ENCODE data around the gene PMPCA.
"Not testable (repeated sequence)": the region's sequence is repeated elsewhere in the genome, so short reads cannot be mapped to it uniquely, and the experiment has no call there.

Gene PMPCA

GRCh38 chr9:136393531-136393930 is 16.9 kb upstream of the PMPCA start:
- no peak for DNase-seq (ENCODE audit: low read depth in 3 of 3, low spot score in 1 of 3)

- no peak for DNase-seq (ENCODE audit: low read depth in 3 of 3, low spot score in 1 of 3)
Observed at GRCh38 chr9:136394312-136395019, 16.0 kb upstream of the PMPCA start.

GRCh38 chr9:136395020-136395340 is 15.5 kb upstream of the PMPCA start:
- DNase-seq (ENCODE audit: low read depth in 3 of 3, low spot score in 1 of 3): no peak

GRCh38 chr9:136395345-136396218 is 14.9 kb upstream of the PMPCA start:
- no peak for DNase-seq (ENCODE audit: low read depth in 3 of 3, low spot score in 1 of 3)

- no peak for DNase-seq (ENCODE audit: low read depth in 3 of 3, low spot score in 1 of 3)
Observed at GRCh38 chr9:136396219-136396515, 14.3 kb upstream of the PMPCA start.

GRCh38 chr9:136397643-136398042 is 12.8 kb upstream of the PMPCA start:
- DNase-seq (ENCODE audit: low read depth in 3 of 3, low spot score in 1 of 3): no peak

- no peak for DNase-seq (ENCODE audit: low read depth in 3 of 3, low spot score in 1 of 3)
Observed at GRCh38 chr9:136398286-136398685, 12.2 kb upstream of the PMPCA start.

GRCh38 chr9:136399176-136400037 is 11.1 kb upstream of the PMPCA start:
- DNase-seq (ENCODE audit: low read depth in 3 of 3, low spot score in 1 of 3): no peak

- peak; percentile 59 to 84 (median 72) for DNase-seq (ENCODE audit: low read depth in 3 of 3, low spot score in 1 of 3)
Observed at GRCh38 chr9:136400038-136400834, 10.2 kb upstream of the PMPCA start, which contains the start of gene SNAPC4. Gene SNAPC4 (minus strand): TSS chr9:136400170. CDS start chr9:136398428, 1,742 bp downstream.

- DNase-seq (ENCODE audit: low read depth in 3 of 3, low spot score in 1 of 3): no peak
Observed at GRCh38 chr9:136401173-136401922, 9.1 kb upstream of the PMPCA start.

- DNase-seq (ENCODE audit: low read depth in 3 of 3, low spot score in 1 of 3): no peak
Observed at GRCh38 chr9:136402067-136402466, 8.4 kb upstream of the PMPCA start.

- peak; percentile 35 to 60 (median 41) for DNase-seq (ENCODE audit: low read depth in 3 of 3, low spot score in 1 of 3)
Observed at GRCh38 chr9:136403538-136403914, 6.9 kb upstream of the PMPCA start.

GRCh38 chr9:136403915-136404800 is 6.3 kb upstream of the PMPCA start:
- DNase-seq (ENCODE audit: low read depth in 3 of 3, low spot score in 1 of 3): no peak

GRCh38 chr9:136404801-136405136 is 5.7 kb upstream of the PMPCA start:
- DNase-seq (ENCODE audit: low read depth in 3 of 3, low spot score in 1 of 3): no peak

GRCh38 chr9:136405481-136405880 is 5.0 kb upstream of the PMPCA start:
- DNase-seq (ENCODE audit: low read depth in 3 of 3, low spot score in 1 of 3): no peak

- DNase-seq (ENCODE audit: low read depth in 3 of 3, low spot score in 1 of 3): not testable (repeated sequence)
Observed at GRCh38 chr9:136405904-136406303, 4.6 kb upstream of the PMPCA start.

GRCh38 chr9:136407061-136407460 is 3.4 kb upstream of the PMPCA start:
- DNase-seq (ENCODE audit: low read depth in 3 of 3, low spot score in 1 of 3): not testable (repeated sequence)

GRCh38 chr9:136407911-136408310 is 2.5 kb upstream of the PMPCA start:
- DNase-seq (ENCODE audit: low read depth in 3 of 3, low spot score in 1 of 3): no peak
